GM19468 (cell line): Measurements from ENCODE around the gene MFSD12.
"Not testable (repeated sequence)": the region's sequence is repeated elsewhere in the genome, so short reads cannot be mapped to it uniquely, and the experiment has no call there.

Source experiments
- ATAC-seq: cut with Tn5 transposase; IDR thresholded peaks from one replicate; pipeline ENCODE4 v1.9.1; 2021; ENCODE audit warnings: mild to moderate bottlenecking, moderate library complexity, moderate number of reproducible peaks; ENCODE audit not compliant: unreplicated experiment; ENCODE audit errors: extremely low read depth

The MFSD12 gene

DNA sequence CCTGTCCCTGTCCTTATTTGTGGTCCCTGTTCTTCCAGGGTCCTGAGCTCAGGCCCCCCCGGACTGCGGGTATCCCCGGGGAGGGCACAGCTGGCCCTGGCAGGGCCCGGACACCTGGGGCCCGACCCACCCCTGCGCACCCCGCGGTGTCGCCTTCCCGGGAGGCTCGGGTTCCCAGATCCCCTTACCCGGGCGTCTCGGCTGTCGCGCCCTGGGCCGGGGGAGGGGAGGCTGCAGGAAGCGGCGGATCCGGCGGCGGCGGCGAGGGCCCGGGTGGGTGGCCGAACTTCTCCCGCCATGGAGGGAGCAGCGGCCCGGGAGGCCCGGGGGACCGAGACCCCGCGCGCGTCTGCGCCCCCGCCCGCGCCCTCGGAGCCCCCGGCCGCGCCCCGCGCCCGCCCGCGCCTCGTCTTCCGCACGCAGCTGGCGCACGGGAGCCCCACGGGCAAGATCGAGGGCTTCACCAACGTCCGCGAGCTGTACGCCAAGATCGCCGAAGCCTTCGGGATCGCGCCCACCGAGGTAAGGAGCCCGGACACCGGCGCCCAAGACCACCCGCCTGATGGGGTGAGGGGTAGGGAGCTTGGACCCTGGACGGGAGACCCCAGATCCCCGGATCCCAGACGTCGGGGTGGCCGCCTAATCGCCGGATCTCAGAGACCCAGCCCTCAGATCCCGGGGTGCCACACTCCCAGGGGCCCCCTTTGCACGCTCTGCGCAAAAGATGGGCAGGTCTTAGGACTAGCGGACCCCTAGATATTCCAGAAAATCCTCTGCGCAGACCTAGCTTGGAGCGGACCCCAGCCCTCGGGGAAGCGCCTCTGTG lies 28.1 kb upstream of the MFSD12 start, which contains the start of gene GIPC3:
Gene GIPC3, plus strand, starts transcription at position 178 of the 826 bp plus-strand sequence. Its CDS starts 120 bp downstream, at position 298.
- ATAC-seq, result no peak

DNA sequence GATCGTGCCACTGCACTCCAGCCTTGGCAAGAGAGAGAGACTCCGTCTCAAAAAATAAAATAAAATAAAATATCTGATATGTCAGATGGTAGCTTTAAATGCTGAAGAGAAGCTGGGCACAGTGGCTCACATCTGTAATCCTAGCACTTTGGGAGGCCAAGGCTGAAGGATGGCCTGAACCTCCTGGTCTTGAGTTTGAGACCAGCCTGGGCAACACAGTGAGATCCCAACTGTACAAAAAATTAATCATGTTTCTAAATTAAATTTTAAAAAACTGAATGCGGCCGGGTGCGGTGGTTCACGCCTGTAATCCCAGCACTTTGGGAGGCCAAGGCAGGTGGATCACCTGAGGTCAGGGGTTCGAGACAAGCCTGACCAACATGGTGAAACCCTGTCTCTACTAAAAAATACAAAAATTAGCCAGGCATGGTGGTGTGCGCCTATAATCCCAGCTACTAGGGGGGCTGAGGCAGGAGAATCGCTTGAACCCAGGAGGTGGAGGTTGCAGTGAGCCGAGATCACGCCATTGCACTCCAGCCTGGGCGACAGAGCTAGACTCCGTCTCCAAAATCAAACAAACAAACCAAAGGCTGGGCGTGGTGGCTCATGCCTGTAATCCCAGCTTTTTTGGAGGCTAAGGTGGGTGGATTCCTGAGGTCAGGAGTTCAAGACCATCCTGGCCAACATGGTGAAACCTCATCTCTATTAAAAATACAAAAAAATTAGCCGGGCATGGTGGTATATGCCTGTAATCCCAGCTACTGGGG lies 26.8 kb upstream of the MFSD12 start:
- ATAC-seq, result not testable (repeated sequence)

- ATAC-seq, result not testable (repeated sequence)
Measured at GRCh38 chr19:3581792-3582191, 24.4 kb upstream of the MFSD12 start.

GRCh38 chr19:3580156-3580934 lies 23.0 kb upstream of the MFSD12 start:
- no peak for ATAC-seq

- ATAC-seq, result no peak
Measured at GRCh38 chr19:3578390-3578789, 21.0 kb upstream of the MFSD12 start.

- ATAC-seq, result no peak
Measured at GRCh38 chr19:3577723-3578344, 20.4 kb upstream of the MFSD12 start.

DNA sequence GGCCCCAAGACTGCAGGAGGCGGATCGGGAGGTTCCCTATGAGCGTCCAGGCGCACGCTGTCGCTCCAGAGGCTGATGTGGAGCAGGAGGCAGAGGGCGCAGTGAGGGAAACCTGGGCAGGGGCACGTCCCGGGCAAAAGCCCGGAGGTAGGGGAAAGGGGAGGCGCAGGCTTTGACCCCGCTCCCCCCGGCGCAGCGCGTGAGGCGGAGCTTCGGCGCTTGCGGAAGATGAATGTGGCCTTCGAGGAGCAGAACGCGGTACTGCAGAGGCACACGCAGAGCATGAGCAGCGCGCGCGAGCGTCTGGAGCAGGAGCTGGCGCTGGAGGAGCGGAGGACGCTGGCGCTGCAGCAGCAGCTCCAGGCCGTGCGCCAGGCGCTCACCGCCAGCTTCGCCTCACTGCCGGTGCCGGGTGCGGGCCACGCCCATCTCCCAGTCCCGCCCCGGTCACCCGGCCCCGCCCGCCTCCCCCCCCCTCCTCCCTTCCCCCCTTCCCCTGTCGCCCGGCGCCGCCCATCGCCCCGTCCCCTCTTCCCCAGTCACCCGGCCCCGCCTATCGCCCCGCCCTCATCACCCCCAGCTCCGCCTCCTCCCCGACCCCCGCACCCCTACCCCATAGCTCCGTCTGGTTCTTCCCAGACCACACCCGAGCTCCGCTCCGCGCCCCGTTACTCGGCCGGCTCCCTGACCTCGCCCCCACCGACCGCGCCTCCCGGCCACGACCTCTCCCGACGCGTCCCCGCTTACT lies 19.5 kb upstream of the MFSD12 start:
- ATAC-seq, result no peak

DNA sequence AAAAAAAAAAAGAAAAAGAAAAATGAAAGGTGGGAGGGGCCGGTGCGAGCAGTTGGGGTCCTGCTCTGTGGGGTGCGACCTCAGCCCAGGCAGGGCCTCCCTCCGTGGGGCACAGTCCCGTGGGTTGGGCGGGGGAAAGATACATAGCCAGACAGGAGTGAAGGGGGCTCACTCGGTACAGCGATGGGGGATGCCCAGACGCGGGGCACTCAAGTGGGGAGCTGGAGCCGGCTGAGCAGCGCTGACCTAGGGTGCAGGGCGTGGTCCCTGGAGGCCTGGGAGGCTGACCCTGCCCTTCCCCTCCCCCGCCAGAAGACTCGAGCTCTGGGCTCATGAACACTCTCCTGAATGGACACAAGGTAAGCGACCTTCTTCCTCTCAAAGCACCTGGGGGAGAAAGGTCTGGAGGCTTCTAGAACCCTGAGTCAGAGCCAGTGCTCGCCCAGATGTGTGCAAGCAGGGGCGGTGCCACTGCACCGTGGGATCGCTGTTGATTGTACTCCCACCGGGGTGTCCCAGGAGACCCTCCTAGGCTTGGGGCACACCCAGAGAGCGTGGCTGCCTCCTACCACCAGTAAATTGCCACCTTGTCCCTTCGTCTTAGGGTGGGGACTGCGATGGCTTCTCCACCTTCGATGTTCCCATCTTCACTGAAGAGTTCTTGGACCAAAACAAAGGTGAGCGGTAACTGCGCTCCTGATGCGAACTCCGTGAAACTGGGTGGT lies 18.7 kb upstream of the MFSD12 start:
- ATAC-seq, result no peak

DNA sequence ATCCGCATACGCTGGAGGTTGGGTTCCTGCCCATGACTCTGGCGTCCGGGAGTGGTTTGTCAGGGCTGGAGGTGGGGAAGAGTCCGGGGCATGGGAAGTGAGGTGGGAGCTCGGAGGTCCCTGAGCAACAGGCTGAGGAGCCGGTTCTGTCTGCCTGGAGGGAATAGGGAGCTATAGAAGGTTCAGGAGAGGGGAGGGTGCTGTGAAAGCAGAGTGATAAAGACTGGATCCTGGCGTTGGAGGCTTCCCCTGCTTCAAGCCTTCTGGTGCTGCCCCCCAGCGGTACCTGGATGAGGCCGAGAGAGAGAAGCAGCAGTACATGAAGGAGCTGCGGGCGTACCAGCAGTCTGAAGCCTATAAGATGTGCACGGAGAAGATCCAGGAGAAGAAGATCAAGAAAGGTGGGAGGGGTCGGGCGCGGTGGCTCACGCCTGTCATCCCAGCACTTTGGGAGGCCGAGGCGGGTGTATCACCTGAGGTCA lies 17.9 kb upstream of the MFSD12 start:
- ATAC-seq, result no peak

- ATAC-seq, result no peak
Measured at GRCh38 chr19:3573858-3574637, 16.7 kb upstream of the MFSD12 start.

- ATAC-seq, result no peak
Measured at GRCh38 chr19:3573162-3573857, 15.9 kb upstream of the MFSD12 start.

GRCh38 chr19:3572855-3573161 lies 15.4 kb upstream of the MFSD12 start, which contains the start of gene HMG20B:
Gene HMG20B (plus strand): TSS chr19:3572944. CDS start chr19:3573310, 366 bp downstream.
- ATAC-seq, result no peak

- peak; percentile 94 for ATAC-seq
Measured at GRCh38 chr19:3572132-3572854, 14.9 kb upstream of the MFSD12 start.

DNA sequence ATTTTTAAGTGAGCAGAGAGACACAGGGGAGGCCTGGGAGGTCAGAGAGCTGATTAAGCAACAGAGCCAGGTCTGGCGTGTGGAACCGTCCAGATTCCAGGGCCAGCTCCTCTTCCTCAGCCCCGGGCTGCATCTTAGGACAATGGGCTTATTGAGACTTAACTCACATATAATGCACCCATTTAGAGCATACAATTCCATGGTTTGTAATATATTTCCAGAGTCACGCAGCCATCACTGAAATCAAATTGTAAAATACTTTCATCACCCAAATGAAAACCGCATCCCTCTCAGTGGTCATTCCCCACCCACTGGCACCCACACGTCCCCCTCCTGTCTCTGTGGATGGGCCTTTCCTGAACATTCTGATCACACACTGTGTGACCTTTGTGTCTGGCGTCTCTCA lies 13.2 kb upstream of the MFSD12 start:
- ATAC-seq, result no peak

GRCh38 chr19:3570042-3570441 lies 12.7 kb upstream of the MFSD12 start:
- not testable (repeated sequence) for ATAC-seq

GRCh38 chr19:3565139-3565538 lies 7.8 kb upstream of the MFSD12 start:
- no peak for ATAC-seq
